Activated CD8-positive, alpha-beta memory T cell treated with anti-CD3 and anti-CD28 coated beads, Interleukin-2, amount 50 U/mL, for 1 hour (primary cell): Measurements from ENCODE around the gene AP1G2.
A peak's percentile ranks its signal among the peaks of the same experiment; 100 is the strongest.
"Not testable (repeated sequence)": the region's sequence is repeated elsewhere in the genome, so short reads cannot be mapped to it uniquely, and the experiment has no call there.

Experiments used
- DNase-seq: peaks from one replicate; pipeline ENCODE4 v3.0.0-alpha.2; 2020; ENCODE audit errors: extremely low read depth

AP1G2 gene

DNA sequence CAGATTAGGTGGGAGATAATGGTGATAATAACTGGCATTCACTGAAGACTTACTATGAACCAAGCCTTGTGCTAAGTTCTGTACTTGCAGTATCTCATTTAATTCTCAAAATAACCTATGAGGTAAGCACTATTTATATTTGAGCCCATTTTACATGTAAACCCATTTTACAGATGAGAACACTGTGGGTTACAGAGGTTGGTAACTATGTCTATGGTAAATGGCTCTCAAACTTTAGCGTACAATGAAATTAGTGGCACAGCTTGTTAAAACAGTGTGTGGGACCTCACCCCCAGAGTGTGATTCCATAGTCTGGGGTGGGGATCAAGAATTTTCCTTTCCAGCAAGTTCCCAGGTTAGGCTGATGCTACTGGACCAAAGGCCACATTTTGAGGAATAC, 33.2 kb upstream of the AP1G2 start:
- DNase-seq: no peak

- DNase-seq: no peak
Measured at GRCh38 chr14:23600322-23600707, 32.7 kb upstream of the AP1G2 start.

DNA sequence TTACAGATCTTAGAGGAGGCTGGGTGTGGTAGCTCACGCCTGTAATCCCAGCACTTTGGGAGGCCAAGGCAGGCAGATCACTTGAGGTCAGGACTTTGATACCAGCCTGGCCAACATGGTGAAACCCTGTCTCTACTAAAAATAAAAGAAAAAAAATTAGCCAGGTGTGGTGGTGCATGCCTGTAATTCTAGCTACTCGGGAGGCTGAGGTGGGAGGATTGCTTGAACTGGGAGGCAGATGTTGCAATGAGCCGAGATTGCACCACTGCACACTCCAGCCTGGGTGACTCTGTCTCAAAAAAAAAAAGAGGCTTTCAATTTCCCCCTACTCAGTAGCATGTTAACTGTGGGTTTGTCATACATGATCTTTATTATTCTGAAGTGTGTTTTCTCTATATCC, 26.6 kb upstream of the AP1G2 start:
- DNase-seq: not testable (repeated sequence)

DNA sequence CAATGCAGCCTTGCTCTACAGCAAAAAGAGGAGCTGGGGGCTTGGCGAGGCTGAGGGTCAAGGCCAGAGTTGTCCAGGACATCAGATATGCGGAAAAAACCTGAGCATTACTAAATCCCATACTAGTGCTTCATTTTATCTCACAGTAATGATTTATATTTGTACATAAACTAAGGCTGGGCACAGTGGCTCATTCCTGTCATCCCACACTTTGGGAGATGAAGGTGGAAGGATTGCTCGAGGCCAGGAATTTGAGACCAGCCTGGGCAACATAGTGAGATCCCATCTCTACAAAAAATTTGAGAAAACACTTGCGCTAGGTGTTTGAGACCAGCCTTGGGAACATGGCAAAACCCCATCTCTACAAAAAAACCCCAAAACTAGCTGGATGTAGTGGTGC, 22.6 kb upstream of the AP1G2 start:
- no peak for DNase-seq

- DNase-seq: no peak
Measured at GRCh38 chr14:23589606-23590005, 22.0 kb upstream of the AP1G2 start.

DNA sequence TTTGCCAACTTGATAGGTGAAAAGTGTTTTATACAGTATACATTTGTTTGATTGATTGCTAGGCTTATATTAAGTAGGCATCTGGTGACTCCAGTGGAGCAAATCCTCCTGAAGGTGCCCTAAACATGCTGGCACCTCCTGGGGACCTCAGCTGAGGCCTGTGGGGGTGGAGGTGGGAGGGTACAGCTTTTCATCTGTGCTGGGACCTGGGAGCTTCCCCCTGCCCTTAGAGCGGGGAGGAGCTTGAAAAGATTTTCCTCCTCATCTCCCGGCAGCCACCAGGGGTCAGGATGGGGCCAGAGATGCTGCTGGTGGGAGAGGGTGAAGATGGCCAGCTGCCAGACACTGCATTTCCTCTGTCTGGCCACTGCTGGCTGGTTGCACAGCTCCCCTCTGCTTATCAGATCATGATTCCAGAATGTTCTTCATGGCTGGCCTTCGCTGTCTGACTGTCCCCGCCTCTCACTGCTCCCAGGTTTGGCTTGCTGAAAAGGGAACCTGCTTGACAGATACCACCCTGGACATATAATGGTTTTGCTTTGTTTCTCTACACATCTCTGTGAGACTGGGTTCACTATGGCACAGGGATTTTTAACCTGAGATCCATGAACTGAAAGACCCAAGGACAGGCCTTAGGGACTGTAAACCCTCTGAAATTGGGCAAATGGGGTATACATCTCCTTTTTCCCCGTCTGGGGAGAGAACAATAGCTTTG, 21.4 kb upstream of the AP1G2 start:
- peak; percentile 55 for DNase-seq

DNA sequence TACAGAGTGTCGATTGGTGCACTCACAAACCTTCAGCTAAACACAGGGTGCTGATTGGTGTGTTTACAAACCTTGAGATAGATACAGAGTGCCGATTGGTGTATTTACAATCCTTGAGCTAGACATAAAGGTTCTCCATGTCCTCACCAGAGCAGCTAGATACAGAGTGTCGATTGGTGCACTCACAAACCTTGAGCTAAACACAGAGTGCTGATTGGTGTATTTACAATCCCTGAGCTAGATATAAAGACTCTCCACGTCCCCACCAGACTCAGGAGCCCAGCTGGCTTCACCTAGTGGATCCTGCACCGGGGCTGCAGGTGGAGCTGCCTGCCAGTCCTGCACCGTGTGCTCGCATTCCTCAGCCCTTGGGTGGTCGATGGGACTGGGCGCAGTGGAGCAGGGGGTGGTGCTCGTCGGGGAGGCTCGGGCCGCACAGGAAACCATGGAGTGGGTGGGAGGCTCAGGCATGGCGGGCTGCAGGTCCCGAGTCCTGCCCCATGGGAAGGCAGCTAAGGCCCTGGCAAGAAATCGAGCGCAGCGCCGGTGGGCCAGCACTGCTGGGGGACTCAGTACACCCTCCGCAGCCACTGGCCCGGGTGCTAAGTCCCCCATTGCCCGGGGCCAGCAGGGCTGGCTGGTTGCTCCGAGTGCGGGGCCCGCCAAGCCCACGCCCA, 17.1 kb upstream of the AP1G2 start:
- DNase-seq: not testable (repeated sequence)

GRCh38 chr14:23583761-23584526, 16.4 kb upstream of the AP1G2 start:
- DNase-seq: not testable (repeated sequence)

GRCh38 chr14:23582906-23583760, 15.5 kb upstream of the AP1G2 start:
- no peak for DNase-seq

GRCh38 chr14:23580948-23581281, 13.3 kb upstream of the AP1G2 start:
- DNase-seq: no peak

GRCh38 chr14:23580152-23580926, 12.7 kb upstream of the AP1G2 start:
- DNase-seq: no peak

DNA sequence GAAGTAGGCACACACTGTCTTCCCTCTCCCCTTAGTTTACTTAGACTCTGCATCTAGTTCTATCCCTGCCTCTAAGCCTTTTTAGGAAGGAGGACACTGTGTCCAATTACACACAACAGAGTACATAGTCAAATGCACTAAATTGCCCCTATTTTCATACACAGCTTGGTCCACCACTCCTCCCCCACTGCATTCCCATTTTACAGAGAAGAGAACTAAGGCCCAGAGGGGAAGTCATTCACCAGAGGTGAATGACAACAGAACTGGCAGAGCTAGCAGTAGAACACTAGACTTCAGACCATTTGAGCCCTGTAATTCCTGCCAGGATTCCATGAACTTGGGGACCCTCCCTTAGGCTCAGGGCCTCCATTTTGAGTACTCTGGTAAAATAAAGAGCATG, 12.1 kb upstream of the AP1G2 start:
- DNase-seq: no peak

DNA sequence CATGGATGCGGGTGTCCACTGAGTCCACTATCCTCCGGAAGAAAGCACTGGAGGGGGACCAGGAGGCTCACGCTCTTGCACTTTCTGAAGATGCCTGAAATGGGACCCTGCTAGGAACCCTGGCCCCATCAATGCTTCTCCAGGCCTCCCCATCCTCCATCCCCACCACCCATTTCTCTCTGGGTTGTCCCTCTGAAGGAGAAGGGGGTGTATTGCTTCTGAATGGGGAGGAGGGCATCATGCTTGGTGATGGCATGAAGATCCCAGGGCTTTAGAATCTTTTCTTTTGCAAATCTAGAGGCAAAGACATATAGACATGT, 11.7 kb upstream of the AP1G2 start:
- no peak for DNase-seq

DNA sequence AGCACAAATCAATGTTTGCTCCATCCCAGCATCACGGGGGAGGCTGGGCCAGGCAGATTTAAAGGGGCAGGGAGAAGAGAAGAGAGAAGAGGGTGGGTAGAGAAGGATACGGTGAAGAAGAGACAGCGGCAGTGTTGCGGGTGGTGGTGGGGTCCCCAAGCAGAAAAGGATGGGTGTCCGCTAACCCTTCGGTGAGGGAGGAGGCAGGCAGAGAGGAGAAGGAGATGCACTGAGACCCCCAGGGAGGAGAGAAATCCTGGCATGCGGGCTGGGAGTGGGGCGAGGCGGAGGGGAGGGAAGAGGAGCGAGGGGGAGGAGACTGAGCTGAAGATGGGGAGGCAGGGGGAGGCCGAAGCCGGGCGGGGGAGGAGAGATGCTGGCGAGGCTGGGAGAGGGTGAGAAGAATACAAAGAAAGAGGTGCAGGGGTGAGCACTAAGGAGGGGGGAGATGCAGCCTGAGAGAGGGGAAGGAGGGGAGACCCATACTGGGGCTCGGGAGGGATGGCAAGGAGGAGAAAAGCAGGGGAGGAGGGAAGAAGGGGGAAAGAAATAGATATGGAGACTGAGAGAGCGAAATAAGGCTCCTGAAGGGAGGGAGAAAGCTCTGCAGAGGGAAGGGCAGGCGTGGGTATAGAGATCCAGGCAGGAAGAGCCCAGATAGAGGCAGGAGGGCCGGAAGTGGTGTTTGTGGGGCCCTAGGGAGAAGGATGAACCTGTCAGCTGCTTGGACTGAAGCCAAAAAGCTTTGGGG, 11.1 kb upstream of the AP1G2 start, which contains the start of gene JPH4:
TSS of gene JPH4 (minus strand) at position 231 of the 751 bp plus-strand sequence. CDS start 1,337 bp downstream, outside the sequence.
- DNase-seq: no peak

GRCh38 chr14:23577710-23578392, 10.3 kb upstream of the AP1G2 start:
- DNase-seq: no peak

DNA sequence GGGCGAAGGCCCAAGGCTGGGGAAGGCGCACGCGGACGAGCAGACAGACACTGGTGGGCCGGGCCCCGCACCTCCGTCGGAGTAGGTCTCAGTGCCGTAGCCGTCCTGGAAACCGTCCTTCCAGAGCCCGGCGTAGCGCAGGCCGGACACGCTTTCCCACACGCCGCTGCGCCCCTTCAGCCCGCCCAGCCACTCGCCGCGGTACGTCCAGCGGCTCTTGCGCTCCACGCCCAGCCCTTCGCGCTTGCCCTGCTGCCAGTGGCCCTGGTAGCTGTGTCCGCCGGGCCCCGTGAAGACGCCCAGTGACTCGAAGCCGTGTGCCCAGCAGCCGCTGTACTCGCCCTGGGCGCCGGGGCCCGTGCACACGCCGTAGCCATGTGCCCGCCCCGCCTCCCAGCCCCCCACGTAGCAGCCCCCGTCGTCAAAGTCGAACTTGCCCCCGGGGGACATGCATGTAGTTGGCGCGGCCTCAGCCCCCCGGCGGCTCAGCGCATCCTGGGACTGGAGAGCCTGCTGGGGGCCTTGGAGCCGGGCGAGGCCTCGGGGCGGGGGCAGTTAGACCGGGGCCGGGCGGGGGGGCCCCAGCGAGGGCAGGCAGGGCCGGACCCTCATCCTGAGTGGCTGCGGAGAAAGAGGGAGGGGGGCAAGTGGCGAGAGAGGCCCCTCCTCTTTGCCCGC, 9.6 kb upstream of the AP1G2 start:
- no peak for DNase-seq

DNA sequence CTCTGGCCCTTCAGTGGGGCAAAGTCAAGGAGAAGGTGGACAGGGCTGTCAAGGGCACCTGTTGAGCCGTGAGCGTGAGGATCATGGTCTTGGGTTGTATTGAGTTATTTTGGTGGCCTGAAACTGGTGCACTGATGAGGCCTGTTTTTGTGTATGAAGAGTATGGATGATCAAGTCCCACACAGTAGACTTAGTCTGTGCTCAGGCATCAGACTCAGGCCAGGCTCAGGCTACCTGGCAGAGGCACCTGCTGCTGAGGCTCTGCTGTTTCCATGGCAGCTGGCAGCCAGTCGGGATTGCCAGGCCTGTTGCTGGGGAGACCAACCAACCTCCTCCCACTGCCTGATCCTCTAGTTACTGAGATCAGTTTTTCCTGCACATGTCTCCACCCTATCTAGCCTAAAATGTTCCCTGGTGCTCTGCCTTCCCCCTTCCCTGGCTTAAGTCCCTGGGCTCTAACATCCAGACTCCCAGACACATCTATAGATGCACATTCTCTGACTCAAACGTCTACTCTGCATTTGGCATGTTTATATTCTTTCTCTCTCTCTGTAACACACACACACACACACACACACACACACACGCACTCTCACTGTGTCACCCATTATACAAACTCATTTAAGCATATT, 5.9 kb upstream of the AP1G2 start:
- DNase-seq: no peak

- DNase-seq: no peak
Measured at GRCh38 chr14:23572836-23573235, 5.2 kb upstream of the AP1G2 start.

- no peak for DNase-seq
Measured at GRCh38 chr14:23572524-23572828, 4.9 kb upstream of the AP1G2 start.
